ENCODE data around the gene PTPRJ.
"Not testable (repeated sequence)": the region's sequence is repeated elsewhere in the genome, so short reads cannot be mapped to it uniquely, and the experiment has no call there.

The PTPRJ gene

DNA sequence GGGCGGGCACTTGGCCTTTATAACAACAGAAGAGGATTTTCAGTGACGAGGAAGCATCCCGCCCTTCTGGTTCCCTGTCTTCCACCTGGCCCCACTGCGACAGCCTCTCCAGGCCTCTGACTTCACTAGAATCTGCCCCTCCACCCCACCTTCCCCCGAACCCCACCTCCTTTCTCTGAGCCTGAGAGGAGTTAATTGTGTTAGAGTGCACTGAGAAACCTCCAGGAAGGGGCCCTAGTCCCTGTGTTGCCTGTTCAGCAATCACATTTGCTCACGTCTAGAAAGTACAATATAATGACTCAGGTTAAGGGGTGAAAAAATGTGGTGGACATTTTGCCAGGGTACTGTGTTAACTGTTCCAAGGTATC, 38.8 kb downstream of the PTPRJ start:
- no peak for DNase-seq

DNA sequence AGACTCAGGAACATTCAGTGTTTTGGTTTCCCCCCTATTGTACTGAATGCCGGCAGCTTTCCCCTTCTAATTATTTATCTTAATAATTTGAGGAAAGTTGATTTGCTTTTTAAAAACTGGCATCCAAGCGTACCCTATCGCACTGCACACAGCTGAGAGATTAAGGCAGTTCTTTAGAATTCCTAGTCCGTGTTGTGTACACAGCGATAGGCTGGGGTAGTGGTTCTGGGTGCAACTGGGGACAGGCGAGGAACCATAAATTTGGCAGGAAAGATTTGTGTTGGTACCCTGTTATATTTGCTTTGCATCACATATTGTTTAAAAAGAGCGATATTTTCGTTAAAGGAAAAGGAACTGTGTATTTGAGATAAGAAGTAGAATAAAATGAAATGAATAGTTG, 39.2 kb downstream of the PTPRJ start:
- no peak for DNase-seq

DNA sequence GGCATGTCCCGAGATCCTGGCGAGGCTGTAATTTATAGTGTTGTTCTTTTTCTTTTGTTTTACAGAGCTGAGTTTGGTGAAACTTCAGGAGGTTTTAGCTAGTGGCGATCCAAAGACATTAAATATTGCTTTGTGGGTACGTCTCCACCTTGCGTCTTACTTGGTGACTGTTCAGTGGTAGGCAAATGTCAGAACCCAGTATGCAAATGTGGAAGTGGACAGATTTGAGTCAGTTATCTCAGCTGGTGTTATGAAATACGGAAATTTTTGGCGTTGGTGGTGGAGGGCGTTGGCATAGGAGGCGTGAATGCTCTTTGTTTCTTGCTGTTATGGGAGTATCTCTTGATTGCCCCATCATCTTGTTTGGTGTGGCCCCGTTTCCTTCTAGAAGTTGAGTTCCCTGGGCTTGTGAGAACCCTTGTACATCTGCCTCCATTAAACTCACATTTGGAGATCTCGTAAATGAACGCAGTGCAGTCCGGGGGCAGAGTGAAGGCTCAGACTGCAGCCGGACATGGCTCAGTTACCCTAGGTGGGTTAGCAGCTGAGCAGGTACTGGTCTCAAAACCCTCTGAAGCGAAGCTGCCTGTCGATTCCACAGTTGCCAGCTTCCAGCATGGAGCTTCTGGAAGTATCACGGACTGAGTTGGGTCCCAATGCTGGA, 39.9 kb downstream of the PTPRJ start:
- no peak for DNase-seq

DNA sequence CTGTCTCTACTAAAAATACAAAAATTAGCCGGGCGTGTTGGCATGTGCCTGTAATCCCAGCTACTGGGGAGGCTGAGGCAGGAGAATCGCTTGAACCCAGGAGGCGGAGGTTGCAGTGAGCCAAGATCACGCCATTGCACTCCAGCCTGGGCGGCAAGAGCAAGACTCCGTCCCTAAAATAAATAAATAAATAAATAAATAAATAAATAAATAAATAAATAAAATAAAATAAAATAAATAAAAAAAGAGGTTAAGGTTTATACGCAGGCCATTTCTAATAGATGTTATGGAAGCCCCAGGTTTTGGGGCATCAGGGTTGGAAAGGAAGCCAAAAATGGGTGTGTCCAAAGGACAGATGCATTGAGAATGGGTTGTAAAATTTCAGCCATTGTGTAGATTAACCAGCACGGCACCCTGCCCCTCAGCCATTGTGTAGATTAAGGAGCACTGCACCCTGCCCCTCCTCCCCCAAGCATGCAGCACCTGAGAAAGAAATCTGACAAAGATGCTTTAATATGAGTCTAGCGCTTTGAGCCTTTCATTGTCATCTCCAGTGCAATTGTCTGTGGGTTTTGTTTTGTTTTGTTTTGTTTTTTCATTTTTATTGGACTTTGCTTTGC, 41.0 kb downstream of the PTPRJ start:
- not testable (repeated sequence) for DNase-seq

DNA sequence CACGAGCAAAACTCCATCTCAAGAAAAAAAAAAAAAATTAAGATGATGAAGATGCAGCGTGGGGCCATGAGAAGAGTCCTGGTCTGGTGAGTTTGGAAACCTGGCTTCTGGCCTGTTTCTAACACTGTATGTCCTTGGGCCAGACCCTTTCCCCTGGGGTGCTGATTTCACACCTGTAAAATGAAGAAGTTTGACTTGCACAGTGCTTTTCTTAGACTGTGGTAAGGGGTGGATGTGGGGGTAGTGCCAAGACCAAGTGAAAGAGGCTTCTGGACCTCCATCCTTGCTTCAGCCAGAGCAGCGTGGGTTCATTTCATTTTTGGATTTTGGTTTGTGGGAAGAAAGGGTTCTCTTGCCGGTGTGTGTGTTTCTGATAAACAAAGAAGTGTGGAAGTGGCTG, 42.1 kb downstream of the PTPRJ start:
- DNase-seq = no peak

DNA sequence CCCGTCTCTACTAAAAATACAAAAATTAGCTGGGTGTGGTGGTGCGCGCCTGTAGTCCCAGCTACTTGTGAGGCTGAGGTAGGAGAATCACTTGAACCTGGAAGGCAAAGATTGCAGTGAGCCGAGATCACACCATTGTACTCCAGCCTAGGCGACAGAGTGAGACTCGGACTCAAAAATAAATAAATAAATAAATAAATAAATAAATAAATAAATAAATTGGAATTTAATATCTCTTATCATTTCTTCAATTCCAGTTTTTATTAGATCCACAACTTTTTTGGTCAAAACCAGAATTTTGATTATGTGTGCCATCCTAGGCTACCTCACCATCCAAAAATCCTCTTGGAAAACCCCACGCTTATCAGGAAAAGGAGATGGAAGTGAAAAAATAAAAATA, 43.2 kb downstream of the PTPRJ start:
- DNase-seq = not testable (repeated sequence)

DNA sequence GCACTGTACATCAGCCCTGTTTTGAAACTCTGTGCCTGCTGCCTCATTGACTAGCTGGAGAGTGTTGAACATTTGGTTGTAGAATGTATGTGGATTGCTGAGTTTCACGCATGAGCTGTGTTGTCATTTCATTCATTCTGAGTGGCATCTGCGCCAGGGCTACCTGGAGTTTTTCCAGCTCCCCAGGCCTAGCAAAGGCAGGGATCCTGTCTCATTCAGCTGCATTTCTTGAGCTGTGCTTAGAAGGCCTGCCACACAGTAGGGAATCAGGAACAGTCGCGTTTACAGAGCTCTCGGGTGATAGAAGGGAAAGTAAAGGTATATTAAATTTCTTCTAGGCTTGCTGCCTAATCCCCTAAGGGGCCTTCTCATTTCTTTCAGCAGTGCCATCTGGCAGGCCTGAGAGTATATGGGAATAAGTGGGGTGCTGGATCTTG, 44.3 kb downstream of the PTPRJ start:
- DNase-seq = peak; percentile 97

DNA sequence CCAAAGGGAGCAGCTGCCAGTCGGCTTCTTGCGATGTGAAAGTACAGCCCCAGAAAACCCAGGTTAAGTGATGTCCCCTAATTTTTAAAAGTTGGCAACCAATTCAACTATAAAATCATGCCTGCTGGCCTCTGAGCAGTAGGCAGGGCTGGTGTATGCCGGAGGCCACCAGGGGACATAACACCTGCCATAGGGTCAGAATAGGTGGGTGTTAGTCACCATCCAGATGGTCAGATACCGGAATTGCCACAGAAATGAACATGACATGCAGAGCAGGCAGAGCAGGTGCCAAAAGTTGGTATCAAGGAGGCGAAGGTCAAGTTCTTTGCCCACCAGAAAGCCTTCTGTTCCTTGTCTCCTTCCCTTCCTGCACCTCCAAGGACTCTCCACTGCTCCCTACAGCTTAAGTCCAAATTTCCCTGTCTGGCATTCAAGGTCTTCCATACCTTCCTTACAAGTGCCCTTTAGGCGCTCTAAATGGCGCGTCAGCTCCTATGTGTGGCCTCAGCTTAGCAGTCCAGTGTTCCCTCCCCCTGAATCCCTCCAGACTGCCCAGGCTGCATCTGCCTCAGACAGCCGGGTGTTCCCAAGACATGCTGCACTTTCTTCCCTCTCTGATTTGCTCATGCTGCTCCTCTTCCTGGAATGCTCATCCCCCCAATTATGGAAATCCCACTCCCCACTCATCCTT, 45.1 kb downstream of the PTPRJ start:
- no peak for DNase-seq

DNA sequence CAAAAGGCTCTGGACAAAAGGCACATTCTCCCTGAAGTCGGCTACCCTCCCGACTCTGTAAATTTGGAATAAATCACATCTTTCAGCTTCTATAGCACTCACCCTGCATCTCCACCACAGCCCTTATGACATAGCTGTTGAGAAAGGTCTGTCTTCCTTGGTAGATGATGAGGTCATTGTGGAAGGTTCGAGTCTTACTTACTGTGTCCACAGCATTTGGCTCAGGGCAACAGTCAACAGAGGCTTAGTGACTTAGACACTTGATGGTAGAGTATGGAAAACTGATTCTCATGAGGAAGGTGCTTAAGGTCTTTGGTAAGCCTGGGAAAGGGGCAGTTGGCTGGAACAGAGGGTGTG, 45.6 kb downstream of the PTPRJ start:
- no peak for DNase-seq

DNA sequence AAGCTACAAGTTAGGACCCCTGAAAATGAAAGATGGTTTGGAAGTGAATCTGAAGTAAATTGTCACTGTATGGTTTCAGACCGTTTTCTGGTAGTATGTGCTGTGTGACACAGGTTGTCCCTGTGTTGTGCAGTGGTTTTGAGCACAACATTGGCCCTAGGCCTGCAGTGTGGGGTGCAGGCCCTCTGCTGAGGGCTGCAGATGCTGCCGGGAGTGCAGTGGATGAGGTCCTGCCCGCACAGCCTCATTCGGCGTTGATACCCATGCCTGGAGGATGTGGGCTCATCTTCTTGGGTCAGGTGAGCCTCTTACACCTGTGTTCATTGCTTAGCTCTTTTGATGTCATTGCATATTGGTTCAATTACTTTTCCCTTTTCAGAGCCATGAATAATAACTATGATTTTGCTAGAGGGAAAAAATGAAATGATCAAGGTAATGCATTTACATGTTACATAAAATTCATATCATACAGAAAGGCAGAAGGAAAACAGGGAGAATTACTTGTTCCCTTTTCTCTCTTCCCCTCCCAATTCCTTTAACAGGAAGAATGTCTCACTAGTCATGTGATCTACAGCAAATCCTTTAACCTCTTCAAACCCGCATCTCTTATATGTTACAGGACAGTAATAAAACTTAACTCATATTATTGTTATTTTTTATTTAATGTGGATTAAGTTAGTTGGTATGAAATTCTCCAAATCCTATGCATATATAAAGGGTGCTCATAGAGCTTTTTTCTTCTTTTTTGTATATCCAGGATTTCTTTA, 48.7 kb downstream of the PTPRJ start:
- no peak for DNase-seq

DNA sequence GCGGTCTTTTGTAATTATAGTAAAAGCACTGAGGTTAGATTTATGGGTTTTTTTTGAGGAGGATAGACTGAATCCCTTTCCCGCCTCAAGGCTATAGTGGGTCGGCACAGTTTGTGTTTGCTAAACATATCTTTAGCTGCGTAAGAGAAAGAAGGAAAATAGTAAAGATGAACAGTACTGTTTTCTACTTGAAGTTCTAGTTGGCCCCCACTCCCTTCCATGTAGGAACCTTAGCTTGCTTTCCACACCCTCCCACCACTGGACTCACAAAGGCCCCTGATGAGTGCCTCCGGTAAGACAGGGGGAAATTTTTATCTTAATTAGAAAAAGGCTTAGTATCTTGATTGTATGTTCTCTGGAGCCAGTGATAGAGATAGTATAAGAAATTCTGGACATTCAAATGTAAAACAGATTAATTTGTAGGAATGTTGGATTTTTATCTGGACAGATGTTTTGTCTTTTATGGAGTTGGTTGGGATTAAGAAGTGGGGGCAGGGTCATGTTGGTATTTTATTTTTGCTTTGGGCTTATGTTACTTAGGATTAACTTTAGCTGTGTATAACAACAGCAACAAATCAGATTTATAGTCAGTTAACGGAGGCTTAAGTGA, 49.4 kb downstream of the PTPRJ start:
- DNase-seq = no peak

DNA sequence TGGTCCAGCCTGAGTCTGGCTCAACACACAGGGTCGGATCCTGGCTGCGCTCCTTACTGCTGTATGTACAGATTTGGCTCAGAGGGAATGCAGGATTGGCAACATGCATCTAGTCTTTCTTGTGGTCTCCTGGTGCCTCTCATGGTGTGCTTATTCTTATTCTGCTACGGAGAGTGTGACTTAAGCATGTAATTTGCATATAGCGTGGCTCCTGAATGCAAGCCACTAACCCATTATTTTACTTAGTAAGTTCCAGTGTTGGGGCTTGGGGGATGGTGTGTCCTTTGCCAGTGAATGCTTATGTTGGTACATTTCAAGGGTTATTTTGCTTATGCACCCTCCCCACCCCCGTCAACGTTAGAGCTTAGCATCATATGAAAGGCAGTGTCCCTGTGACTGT, 51.2 kb downstream of the PTPRJ start:
- DNase-seq = no peak

DNA sequence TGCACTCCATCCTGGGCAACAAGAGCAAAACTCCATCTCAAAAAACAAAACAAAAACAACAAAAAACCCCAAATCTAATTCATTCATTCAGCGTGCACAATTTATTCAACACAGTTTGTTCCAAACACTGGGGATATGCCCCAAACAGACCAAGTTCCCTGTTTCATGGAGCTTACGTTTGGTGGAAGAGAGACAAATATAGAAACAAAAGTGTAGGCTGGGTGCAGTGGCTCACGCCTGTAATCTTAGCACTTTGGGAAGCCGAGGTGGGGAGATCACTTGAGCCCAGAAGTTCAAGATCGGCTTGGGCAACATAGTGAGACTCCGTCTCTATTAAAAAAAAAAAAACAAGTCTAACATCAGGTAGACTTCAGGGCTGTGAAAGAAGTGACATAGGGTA, 52.4 kb downstream of the PTPRJ start:
- no peak for DNase-seq

DNA sequence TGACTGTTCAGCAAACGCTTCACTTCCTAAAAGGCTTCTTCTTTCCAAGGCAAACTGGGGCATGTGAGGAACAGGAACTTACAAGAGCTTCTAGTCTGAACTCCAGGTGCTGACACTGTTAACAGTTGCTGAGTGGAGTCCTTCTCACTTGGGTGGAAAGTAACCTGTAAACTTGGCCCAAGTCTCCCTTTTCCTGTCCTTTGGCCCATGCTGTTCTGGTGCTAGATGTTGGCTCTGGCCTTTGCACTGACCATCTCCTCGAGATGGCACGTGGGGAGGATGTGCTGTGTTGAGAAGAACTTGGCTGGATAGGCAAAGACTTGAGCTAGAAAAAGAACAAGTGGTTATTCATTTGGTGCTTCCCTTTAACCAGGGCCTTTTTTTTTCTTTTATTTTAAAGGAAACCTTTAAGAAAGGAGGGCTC, 53.6 kb downstream of the PTPRJ start:
- no peak for DNase-seq

DNA sequence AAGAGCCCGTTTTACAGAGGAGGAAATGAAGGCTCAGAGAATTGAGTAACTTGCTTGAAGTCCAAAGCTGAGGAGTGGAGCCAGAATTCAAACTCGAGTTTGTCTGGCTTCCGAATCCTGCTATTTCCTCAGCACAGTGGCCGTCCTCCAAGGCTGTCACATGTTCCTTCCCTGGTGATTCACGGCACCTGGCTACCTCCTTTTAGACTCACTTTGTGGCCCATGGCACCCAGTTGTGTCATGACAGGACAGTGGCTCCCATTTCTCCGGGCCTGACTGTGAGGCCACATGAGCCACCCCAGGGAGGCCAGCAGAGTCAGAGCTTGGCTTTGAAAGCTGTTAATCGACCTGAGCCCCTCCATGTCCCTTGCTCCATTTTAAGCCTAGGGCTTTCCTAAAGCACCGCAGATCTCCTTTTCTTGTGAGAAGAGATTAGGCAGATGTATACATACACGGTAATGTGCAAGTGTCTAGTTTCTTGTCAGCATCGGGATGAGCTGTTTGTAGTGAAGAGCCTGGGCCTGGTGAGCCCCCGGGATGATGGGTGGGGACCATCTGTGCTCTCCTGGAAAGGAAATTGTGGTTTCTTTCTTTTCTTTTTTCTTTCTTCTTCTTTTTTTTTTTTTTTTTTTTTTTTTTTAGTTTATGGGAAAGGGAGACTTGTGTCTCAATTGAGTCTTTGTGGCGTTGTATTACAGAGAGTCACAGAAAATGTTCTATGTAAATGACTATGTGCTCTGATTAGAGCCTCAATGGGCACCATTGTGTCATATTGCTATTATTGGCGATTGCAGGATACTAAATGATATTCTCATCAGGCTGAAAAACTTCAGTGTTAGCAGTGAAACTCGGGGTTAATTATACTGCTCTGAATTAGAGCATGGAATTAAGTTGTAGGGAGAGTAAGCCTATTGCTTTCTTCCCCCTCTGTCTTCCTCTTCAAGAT, 54.8 kb downstream of the PTPRJ start:
- no peak for DNase-seq

DNA sequence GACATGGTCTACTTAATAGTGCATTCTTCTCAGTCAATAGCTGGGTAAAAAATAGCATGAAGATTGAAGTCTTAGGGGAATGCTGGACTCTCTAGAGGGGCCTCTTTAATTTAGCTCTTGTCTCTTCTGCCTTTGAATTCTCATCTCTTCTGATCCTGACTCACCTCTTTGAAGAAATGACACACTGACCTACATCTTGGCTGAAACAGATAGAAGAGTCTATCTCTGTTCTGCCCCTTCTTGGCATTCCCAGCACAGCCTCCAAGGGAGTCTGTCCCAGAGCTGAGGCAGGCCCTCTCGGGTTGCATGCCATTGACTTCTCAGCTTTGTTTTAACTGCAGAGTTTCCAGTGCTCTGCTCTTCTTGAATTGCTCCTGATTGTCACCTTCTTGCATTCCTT, 55.7 kb downstream of the PTPRJ start:
- DNase-seq = no peak

DNA sequence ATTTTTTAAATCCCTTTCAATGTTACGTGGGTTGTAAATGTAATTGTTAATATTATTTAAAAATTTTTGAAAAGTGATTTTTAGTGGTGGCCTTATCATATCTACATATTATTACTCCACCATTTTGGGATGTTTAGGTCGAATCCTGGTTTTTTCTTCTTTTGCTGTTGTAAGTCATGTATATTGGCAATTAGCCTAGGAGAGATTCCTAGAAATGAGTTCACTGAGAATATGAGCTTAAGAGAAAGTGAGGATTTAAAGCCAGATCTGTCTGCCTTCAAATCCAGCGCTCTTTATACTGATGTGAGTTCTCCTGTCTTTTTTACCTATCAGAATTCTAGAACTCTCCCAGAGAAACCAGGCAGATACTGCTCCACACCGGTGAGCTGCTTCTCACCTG, 56.1 kb downstream of the PTPRJ start:
- DNase-seq = no peak

DNA sequence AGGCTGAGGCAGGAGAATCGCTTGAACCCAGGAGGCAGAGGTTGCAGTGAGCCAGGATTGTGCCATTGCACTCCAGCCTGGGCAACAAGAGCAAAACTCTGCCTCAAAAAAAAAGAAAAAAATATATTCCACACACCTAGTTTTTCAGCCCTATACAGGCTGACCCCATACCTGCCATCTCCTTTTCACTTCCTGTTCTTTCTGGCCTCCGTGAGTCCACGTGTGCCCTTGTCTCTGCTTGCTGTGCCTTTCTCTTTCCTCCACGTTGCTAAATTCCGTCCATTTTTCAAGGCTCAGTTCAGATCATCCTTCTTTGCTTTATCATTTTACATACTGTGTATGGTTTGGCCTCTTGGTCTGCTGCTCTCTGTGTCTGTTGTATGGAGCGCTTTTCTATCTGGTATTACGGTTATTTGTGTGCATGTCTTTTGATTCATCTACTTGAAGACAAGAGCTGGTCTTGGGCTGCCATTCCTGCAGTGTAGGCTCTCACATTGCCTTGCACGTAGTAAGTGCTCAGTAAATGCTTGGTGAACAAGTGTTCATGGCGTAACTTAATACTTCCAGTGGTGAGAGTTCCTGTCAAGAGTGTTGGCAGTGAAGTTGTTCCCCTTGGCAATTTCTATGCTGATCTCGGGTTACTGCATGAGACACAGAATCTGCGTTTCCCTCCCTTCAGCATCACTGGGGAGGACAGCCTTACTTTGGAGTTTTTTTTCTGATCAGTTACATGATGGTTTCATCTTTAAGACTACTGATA, 57.5 kb downstream of the PTPRJ start:
- no peak for DNase-seq

DNA sequence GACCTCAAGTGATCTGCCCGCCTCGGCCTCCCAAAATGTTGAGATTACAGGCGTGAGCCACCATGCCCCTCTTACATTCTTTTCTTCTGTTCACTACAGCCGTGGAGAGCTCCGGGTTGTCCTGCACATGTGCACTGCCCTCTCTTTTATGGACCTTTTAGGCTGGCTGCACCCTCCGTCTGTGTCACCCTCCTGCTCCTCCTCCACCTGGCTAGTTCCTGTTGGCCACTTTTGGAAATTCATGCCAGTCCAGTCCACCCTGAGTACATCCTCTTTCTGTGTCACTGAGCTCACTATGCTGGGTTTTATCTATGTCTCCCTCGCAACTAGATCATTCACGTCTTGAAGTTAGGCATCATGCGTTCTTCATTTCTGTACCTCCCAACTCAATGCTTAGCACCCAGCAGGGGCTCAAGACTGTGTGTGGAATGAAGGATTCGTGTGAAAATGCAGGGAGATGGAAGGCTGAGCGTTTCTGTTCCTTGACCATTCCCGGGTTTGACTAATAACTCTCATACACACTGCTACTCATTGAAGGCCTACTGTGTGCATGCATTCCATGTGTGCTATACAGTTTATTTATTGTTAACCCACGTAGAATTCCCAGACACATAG, 60.6 kb downstream of the PTPRJ start:
- no peak for DNase-seq

DNA sequence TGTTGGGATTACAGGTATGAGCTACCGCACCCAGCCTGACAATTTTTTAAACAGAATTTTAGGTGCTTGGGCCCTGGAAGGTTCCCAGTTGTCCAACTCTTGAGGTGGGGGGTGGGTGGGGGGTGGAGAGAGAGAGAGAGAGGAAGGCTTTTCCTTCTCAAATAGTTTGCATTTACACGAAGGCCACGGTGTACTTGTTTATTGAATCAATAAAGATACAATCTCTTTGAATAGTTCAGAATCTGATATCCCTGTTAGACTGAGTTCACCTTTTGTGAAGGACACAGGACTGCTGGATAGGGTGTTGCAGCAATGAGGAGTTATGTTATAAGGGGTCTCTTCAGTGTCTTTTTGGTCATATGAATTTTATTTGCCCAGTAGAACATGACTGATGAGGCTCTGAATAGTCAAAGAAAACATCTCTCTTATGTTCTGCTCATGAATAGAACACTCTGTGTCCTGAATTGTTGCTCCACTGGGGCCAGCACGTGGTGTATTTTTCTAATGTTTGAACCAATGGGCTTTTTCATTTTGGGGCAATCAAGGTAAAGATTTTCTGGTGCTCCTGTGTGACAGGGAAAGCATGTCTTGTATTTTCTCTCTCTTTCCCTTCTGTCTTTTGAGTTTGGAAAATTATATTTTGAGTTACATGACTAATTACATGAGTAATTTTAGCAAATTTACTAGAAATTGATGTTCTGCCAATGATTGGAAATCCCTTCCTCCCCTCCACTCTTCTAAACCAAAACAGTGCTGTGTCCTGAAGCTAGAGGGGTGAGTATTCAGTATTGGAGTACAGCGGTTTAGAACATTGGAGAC, 61.7 kb downstream of the PTPRJ start:
- DNase-seq = no peak
